ENCODE measurements around the gene CD72.
"Not testable (repeated sequence)": the region's sequence is repeated elsewhere in the genome, so short reads cannot be mapped to it uniquely, and the experiment has no call there.

The CD72 gene

GRCh38 chr9:35649431-35650340 is 31.5 kb upstream of the CD72 start:
- DNase-seq (ENCODE audit: low spot score): no peak

- peak; percentile 92 for DNase-seq (ENCODE audit: low spot score)
These were observed 28.5 kb upstream of the CD72 start for GRCh38 chr9:35646533-35647265.

GRCh38 chr9:35646153-35646532 is 27.9 kb upstream of the CD72 start:
- peak; percentile 55 for DNase-seq (ENCODE audit: low spot score)

GRCh38 chr9:35645736-35646135 is 27.5 kb upstream of the CD72 start:
- not testable (repeated sequence) for DNase-seq (ENCODE audit: low spot score)

- no peak for DNase-seq (ENCODE audit: low spot score)
These were observed 24.8 kb upstream of the CD72 start for GRCh38 chr9:35643046-35643445.

- DNase-seq (ENCODE audit: low spot score): not testable (repeated sequence)
These were observed 23.3 kb upstream of the CD72 start for GRCh38 chr9:35641478-35641877.

GRCh38 chr9:35640431-35640830 is 22.2 kb upstream of the CD72 start:
- not testable (repeated sequence) for DNase-seq (ENCODE audit: low spot score)

- no peak for DNase-seq (ENCODE audit: low spot score)
These were observed 21.4 kb upstream of the CD72 start for GRCh38 chr9:35639631-35640030.

- not testable (repeated sequence) for DNase-seq (ENCODE audit: low spot score)
These were observed 21.0 kb upstream of the CD72 start for GRCh38 chr9:35639225-35639624.

GRCh38 chr9:35638751-35639150 is 20.5 kb upstream of the CD72 start:
- DNase-seq (ENCODE audit: low spot score): not testable (repeated sequence)

- DNase-seq (ENCODE audit: low spot score): not testable (repeated sequence)
These were observed 19.3 kb upstream of the CD72 start for GRCh38 chr9:35637427-35637955.

- not testable (repeated sequence) for DNase-seq (ENCODE audit: low spot score)
These were observed 18.6 kb upstream of the CD72 start for GRCh38 chr9:35636877-35637246.

- DNase-seq (ENCODE audit: low spot score): no peak
These were observed 18.1 kb upstream of the CD72 start for GRCh38 chr9:35636135-35636876.

GRCh38 chr9:35635730-35636129 is 17.5 kb upstream of the CD72 start:
- no peak for DNase-seq (ENCODE audit: low spot score)

- DNase-seq (ENCODE audit: low spot score): no peak
These were observed 11.4 kb upstream of the CD72 start for GRCh38 chr9:35629597-35629996.

- DNase-seq (ENCODE audit: low spot score): no peak
These were observed 10.3 kb upstream of the CD72 start for GRCh38 chr9:35628389-35628991.

GRCh38 chr9:35627575-35627974 is 9.4 kb upstream of the CD72 start:
- no peak for DNase-seq (ENCODE audit: low spot score)

- DNase-seq (ENCODE audit: low spot score): no peak
These were observed 1.6 kb upstream of the CD72 start for GRCh38 chr9:35619800-35620158.

- DNase-seq (ENCODE audit: low spot score): no peak
These were observed 914 bp upstream of the CD72 start for GRCh38 chr9:35618854-35619799.

- DNase-seq (ENCODE audit: low spot score): no peak
These were observed 665 bp downstream of the CD72 start for GRCh38 chr9:35617548-35617947.
